PFSK-1 (cell line): ENCODE results near the gene ARL6IP6.

Source experiments
- FOXP2 ChIP-seq: optimal IDR thresholded peaks from 2 replicates; pipeline ENCODE3; 2011; ENCODE audit warnings: borderline replicate concordance, control low read depth, inconsistent platforms; ENCODE audit not compliant: insufficient read depth; ENCODE audit errors: extremely low read length, extremely low read depth
- POLR2AphosphoS5 ChIP-seq: IDR thresholded peaks from 2 replicates; pipeline ENCODE4 v1.6.1; 2012; ENCODE audit warnings: low read depth, mild to moderate bottlenecking, control low read depth, low read length, moderate library complexity
- SIN3A ChIP-seq: IDR thresholded peaks from 2 replicates; pipeline ENCODE4 v1.6.1; 2012; ENCODE audit warnings: mild to moderate bottlenecking, low read length, moderate library complexity, borderline replicate concordance; ENCODE audit not compliant: insufficient read depth
- TAF1 ChIP-seq: IDR thresholded peaks from 2 replicates; pipeline ENCODE4 v1.6.1; 2012; ENCODE audit warnings: low read length, control low read depth, borderline replicate concordance; ENCODE audit not compliant: insufficient read depth
- TF ChIP-seq, protein P1 (sequence below), 2 experiments: IDR thresholded peaks; 2 replicates each; pipeline versions ENCODE4 v1.6.1 to v1.8.0; 2011 to 2012; ENCODE audit warnings: low read depth in 2 of 2, low read length in 2 of 2, control low read depth in 1 of 2, inconsistent platforms in 1 of 2, mild to moderate bottlenecking in 1 of 2, moderate library complexity in 1 of 2; ENCODE audit not compliant: insufficient read depth in 1 of 2

DNA sequence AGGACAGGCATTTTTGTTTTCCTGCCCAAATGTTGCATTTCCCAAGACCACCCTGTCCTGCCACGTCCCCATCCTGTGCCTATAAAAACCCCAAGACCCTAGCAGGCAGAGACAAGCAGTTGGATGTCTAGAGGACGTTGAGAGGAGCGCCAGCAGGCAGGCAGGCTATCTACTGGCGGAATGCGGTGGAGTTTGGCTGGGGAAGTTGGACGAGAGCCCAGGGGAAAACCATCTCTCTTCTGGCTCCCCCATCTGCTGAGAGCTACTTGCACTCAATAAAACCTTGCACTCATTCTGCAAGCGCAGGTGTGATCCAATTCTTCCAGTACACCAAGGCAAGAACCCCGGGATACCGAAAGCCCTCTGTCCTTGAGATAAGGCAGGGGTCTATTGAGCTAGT lies 72.5 kb downstream of the ARL6IP6 start:
- no peak for TF ChIP-seq POLR2AphosphoS5
- TF ChIP-seq, protein P1, sequence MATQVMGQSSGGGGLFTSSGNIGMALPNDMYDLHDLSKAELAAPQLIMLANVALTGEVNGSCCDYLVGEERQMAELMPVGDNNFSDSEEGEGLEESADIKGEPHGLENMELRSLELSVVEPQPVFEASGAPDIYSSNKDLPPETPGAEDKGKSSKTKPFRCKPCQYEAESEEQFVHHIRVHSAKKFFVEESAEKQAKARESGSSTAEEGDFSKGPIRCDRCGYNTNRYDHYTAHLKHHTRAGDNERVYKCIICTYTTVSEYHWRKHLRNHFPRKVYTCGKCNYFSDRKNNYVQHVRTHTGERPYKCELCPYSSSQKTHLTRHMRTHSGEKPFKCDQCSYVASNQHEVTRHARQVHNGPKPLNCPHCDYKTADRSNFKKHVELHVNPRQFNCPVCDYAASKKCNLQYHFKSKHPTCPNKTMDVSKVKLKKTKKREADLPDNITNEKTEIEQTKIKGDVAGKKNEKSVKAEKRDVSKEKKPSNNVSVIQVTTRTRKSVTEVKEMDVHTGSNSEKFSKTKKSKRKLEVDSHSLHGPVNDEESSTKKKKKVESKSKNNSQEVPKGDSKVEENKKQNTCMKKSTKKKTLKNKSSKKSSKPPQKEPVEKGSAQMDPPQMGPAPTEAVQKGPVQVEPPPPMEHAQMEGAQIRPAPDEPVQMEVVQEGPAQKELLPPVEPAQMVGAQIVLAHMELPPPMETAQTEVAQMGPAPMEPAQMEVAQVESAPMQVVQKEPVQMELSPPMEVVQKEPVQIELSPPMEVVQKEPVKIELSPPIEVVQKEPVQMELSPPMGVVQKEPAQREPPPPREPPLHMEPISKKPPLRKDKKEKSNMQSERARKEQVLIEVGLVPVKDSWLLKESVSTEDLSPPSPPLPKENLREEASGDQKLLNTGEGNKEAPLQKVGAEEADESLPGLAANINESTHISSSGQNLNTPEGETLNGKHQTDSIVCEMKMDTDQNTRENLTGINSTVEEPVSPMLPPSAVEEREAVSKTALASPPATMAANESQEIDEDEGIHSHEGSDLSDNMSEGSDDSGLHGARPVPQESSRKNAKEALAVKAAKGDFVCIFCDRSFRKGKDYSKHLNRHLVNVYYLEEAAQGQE (IDR thresholded peaks at IDR 0.05; ENCODE audit: insufficient read depth in 1 of 2, low read depth in 2 of 2, low read length in 2 of 2) = no peak
- no peak for TF ChIP-seq TAF1
- TF ChIP-seq SIN3A = no peak
- TF ChIP-seq FOXP2 = no peak
